ENCODE data around the gene SUGCT.
"Not testable (repeated sequence)": the region's sequence is repeated elsewhere in the genome, so short reads cannot be mapped to it uniquely, and the experiment has no call there.

Gene SUGCT

DNA sequence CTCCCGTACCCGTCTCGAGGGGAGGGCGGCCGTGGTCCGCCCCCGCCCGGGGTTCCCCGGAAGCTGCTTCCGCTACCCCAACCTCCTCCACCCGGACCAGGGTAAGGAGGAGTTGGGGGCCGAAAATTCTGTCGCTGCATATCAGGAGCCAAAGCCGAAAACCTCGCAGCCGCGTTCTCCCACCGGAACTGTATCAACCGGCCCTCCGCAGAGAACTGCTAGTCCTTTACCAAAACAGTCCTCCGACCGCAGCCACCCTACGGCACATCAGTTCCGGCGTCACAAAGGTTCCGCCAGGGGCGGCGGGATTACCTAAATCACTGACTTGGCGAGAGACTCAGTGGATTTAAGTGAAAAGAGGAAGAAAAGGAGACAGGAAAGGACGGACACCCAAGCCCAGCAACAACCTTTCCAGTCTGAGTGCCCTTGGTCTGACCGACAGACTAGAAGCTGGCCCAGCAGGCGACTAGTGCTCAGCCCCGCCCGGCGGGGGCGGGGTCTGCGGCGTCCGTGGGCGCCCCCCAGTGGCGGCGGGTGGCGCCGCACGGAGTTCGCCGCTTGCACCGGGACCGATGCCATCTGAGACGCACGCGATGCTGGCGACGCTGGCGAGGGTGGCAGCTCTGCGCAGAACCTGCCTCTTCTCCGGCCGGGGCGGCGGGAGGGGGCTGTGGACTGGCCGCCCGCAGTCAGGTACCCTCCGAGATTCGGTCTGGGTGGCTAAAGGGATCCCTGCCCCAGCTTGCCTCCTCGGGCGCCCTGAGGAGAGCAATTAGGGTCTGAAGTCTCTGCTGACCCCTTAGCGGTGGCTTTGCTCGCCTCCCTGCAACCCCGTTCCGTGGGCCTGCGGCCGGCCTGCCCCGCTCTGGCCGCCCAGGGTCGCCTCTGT lies at the start of gene SUGCT, which contains the start of gene MPLKIP:
TSS of gene SUGCT (plus strand) at position 578 of the 889 bp plus-strand sequence.
TSS of gene MPLKIP (minus strand) at position 195 of the 889 bp plus-strand sequence. CDS start at position 140, 55 bp downstream.
- peak; percentile 86 to 87 for DNase-seq

GRCh38 chr7:40092182-40092581 lies 42.6 kb upstream of the SUGCT start:
- DNase-seq: no peak

DNA sequence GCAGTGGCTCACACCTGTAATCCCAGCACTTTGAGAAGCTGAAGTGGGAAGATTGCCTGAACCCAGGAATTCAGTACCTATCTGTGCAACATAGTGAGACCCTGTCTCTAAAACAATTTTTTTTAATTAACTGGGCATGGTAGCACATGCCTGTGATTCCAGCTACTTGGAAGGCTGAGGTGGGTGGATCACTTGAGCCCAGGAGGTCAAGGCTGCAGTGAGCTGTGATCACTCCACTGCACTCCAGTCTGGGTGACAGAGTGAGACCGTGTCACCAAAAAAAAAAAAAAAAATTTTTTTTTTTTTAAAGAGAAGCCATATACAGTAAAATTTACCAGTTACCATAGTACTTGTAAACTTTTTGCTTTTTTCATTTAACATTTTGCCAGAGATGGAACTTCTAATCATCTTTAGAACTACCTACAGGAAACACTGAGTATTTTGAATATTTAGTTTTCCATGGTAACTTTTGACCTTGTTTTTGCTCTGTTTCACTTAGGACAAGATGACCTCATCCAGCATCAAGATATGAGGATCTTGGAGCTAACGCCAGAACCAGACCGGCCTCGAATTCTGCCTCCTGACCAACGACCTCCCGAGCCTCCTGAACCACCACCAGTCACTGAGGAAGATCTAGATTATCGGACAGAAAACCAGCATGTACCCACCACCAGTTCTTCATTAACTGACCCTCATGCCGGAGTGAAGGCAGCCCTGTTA lies 41.0 kb upstream of the SUGCT start:
- no peak for DNase-seq

DNA sequence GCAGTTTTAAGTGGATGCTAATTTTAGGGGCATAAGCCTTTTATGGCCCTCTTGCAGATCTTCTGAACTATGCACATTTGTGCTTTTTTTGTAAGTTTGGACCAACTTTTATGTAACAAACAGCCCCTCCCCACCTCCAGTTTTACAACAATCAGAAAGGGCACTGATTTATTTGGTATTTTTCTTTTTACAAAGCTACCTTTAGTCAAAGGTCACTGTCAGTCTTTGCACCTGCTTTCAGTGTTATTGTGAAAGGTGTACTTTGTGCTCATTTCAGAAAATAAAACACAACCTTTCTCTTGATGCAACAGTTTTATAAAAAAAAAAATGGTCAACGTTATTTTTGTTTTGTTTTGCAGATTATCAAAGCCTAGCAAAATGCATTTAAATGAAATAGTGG lies 39.6 kb upstream of the SUGCT start:
- DNase-seq: no peak

GRCh38 chr7:40095695-40096327 lies 39.0 kb upstream of the SUGCT start:
- DNase-seq: no peak

DNA sequence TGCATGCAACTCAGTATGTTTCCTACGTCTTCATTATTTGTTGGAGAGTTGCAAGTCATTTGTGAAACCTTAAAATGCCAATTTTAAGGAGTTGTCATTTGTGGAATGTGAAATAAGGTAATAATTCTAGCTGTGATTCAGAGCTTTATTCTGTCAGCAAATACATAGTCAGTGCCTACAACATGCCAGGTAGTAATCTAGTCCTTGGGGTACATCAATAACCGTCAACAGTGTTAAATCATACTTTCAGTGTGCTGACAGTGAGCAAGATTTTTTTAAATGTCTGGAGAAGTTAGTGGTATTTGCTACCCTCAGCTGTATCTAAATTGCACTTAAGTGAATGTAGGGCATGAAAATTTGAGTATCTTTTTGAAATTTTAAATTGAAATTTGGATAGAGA lies 37.1 kb upstream of the SUGCT start:
- no peak for DNase-seq

DNA sequence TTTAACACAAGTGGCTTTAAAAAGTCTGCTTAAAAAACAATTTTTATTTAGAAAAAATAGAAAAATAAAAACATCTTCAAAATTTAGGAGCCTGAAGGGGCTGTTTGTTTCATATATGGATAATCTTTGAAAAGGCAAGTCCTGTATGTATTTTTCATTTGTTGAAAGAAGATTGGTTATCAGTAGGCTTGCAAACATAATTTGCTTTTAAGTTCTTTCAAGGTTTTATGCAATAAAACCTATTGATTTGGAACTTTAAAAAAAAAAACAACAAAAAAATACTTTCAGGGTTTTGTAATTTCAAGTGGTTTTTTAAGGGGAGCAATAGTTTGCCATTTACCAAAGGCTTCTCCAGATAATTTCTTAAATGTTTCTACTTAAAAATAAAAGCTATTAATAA lies 36.0 kb upstream of the SUGCT start:
- DNase-seq: no peak

DNA sequence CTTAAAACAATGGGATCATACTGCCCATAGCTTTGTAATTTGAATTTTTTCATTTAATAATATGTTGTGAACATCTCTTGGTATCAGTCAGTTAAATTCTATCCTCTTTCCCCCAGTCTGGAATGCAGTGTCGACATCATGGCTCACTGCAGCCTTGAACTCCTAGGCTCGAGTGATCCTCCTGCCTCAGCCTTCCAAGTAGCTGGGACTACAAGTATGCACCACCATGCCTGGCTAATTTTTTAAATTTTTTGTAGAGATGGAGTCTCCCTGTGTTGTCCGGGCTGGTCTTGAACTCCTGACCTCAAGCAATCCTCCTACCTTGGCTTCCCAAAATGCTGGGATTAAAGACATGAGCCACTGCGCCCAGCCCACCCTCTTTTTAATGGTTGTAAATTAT lies 35.0 kb upstream of the SUGCT start:
- DNase-seq: no peak

DNA sequence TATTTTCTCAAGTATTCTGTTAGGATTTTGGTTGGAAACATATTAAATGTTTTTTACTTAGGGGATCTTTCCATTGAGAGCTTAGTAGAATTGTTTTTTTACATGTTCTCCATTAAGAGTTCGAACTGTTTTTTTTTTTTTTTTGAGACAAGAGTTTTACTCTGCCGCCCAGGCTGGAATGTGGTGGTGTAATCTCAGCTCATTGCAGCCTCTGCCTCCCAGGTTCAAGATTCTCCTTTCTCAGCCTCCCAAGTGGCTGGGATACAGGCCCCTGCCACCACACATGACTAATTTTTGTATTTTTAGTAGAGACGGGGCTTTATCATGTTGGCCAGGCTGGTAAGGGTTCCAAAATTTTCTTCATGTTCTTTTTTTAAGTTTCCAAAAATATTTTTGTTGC lies 33.6 kb upstream of the SUGCT start:
- DNase-seq: no peak

- no peak for DNase-seq
These were observed 31.9 kb upstream of the SUGCT start for GRCh38 chr7:40102897-40103296.

GRCh38 chr7:40105879-40106473 lies 28.8 kb upstream of the SUGCT start:
- DNase-seq: no peak

DNA sequence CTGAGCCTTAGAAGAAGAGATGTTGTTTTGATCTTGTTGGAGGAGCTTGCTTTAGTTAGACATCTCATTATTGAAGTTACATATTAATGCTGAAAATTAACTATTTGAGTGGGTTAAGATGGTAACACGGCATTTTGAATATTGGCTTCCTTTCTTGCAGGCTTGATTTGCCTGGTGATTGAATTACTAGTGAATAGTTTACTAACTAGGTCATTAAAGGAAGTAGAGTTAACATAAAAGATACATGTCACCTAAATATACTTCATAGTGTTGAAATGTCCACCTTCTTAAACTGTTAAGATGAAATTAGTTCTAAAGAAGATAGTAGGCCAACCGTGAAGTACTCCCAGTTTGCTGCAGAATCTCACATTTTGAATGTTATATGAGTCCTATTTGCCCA lies 18.9 kb upstream of the SUGCT start:
- DNase-seq: no peak

DNA sequence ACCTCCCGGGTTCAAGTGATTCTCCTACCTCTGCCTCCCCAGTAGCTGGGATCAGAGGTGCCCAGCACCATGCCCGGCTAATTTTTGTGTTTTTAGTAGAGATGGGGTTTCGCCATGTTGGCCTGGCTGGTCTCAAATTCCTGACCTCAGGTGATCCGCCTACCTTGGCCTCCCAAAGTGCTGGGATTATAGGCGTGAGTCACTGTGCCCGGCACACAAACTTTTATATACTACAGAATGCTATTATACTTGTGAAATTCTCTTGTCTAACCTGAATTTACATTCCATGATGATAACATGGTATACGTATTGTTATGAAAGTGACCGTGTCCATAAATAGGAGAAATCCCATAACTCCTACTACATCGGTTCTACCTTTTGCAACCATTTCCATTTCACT lies 17.6 kb upstream of the SUGCT start:
- not testable (repeated sequence) for DNase-seq

DNA sequence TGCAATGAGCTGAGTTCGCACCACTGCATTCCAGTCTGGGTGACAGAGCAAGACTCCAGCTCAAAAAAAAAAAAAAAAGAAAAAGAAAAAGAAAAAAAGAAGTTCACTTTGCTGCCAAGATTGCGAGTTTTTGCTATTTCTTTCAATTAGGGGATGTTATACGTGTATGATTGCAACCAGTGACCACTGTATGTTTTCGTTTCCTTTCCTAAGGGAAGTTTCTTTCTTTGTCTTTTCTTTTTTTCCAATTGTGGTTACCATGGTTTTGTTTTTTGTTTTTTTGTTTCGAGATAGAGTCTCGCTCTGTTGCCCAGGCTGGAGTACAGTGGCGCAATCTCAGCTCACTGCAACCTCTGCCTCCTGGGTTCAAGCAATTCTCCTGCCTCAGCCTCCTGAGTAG lies 16.6 kb upstream of the SUGCT start:
- DNase-seq: not testable (repeated sequence)

DNA sequence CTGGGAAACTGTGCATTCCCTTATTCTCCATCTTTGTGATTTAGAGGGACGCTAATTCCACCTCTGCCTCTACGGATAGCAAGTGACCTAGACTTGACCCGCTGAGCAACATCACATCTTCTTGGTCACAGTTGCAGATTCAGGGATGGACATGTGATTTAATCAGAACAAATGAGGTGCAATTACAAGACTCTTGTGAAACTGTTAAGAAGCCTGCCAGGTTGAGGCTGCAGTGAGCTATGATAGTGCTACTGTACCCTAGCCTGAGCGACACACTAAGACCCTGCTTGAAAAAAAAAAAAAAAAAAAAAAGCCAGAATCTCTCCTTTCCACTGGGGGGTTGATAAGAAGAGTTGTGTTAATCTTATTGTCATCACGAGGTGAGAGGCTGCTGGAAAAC lies 14.8 kb upstream of the SUGCT start:
- DNase-seq: no peak

- DNase-seq: not testable (repeated sequence)
These were observed 12.5 kb upstream of the SUGCT start for GRCh38 chr7:40122100-40122939.

DNA sequence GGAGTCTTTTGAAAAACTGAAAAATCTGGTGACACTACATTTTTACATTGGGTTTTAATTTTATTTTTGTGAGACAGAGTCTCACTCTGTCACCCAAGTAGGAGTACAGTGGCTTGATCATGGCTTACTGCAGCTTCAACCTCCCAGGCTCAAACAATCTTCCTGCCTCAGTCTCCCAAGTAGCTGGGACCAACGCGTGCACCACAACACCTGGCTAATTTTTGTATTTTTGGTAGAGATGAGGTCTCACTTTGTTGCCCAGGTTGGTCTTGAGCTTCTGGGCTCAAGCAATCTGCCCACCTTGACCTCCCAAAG lies 11.9 kb upstream of the SUGCT start:
- DNase-seq: no peak

DNA sequence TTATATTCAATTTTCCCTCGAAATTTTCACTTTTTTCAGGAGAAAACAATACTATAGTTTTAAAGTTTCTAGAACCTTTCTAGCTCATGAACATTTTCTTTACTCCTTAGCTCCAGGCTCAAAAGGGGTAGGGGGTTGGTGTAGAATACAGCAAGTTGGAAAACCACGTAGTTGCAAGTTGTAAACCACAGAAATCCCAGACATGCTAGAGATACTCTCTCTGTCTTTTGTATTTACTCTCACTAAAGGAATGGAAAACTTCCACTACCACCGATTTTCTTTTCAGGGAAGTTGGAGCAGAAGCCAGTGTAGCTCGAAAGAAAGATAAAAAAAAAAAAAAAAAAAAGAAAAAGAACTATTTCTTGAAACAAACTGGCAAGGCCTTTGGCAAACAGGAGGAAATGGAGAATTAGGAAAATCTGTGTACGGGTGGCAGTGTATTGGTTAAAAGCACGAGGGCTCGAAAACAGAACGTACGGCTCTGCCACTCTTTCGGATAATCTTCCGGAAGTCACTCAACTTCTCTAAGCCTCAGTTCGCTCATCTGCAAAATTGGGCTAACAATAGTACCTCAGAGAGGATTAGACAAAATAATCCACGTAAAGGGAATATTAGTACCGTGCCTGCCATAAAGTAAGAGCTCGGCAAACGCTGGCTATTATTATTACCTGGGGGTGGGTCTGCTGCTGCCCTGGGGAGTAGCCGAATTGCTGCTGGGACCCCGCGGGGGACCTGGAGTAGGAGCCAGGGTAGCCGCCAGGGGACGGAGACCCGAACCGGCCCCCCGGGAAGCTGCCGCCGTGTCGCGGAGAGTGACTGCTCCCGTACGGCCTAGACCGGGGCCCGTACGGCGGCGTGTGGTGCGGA lies 1.0 kb upstream of the SUGCT start:
- no peak for DNase-seq

DNA sequence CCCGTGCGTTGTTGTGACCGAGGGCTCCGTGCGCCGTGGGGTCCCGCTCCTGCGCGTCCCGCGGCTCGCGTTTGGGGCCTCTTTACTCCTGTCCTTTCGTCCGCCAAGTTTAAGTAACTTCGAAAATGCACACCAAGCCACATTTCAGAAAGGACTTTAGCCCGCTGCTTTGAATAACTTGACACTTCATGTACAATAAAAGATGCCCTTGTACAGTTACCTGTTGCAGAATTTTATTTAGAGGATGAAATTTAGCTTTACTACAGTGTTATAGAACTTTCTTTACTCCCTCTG lies 459 bp downstream of the SUGCT start:
- DNase-seq: no peak

DNA sequence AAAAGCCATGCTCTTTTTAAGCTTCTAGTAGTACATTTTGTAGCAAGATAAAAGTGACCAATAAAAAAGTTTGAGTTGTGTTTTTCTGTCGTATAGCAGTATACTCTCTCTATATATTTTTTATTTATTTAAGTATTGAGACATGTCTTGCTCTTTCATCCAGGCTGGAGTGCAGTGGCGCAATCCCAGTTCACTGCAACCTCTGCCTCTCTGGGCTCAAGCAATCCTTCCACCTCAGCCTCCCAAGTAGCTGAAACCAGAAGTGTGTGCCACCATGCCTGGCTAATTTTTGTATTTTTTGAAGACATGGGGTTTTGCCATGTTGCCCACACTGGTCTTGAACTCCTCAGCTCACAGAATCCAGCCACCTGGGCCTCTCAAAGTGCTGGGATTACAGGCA lies 2.8 kb downstream of the SUGCT start:
- no peak for DNase-seq

DNA sequence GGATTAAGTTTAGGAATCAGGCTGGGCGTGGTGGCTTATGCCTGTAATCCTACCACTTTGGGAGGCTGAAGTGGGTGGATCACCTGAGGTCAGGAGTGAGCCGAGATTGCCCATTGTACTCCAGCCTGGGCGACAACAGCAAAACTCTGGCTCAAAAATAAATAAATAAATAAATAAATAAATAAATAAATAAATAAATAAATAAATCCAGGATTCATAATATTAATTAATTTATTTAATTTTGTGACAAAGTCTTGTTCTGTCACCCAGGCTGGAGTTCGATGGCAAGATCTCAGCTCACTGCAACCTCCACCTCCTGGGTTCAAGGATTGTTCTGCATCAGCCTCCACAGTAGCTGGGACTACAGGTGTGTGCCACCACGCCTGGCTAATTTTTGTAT lies 4.2 kb downstream of the SUGCT start:
- no peak for DNase-seq

GRCh38 chr7:40139891-40140290 lies 5.1 kb downstream of the SUGCT start:
- DNase-seq: not testable (repeated sequence)
